CD4-positive, alpha-beta T cell treated with Interferon gamma for 1 hour (primary cell): ENCODE measurements around the gene ANKLE2.
A peak's percentile ranks its signal among the peaks of the same experiment; 100 is the strongest.
"Not testable (repeated sequence)": the region's sequence is repeated elsewhere in the genome, so short reads cannot be mapped to it uniquely, and the experiment has no call there.

ENCODE experiments used
- DNase-seq: peaks from one replicate; pipeline ENCODE4 v3.0.0-alpha.2; 2020

The ANKLE2 gene

GRCh38 chr12:132761032-132761920 is at the start of gene ANKLE2:
Gene ANKLE2 (minus strand): TSS chr12:132761832. CDS start chr12:132761798, 34 bp downstream.
- peak; percentile 45 for DNase-seq

GRCh38 chr12:132809391-132809790 is 47.8 kb upstream of the ANKLE2 start:
- DNase-seq = peak; percentile 25

- DNase-seq = no peak
These were observed 45.9 kb upstream of the ANKLE2 start for GRCh38 chr12:132807295-132808092.

GRCh38 chr12:132806857-132807256 is 45.2 kb upstream of the ANKLE2 start:
- no peak for DNase-seq

- DNase-seq = no peak
These were observed 42.8 kb upstream of the ANKLE2 start for GRCh38 chr12:132804426-132804861.

- DNase-seq = no peak
These were observed 42.3 kb upstream of the ANKLE2 start for GRCh38 chr12:132803888-132804287.

GRCh38 chr12:132803125-132803524 is 41.5 kb upstream of the ANKLE2 start:
- no peak for DNase-seq

- DNase-seq = no peak
These were observed 40.1 kb upstream of the ANKLE2 start for GRCh38 chr12:132801741-132802140.

- no peak for DNase-seq
These were observed 37.2 kb upstream of the ANKLE2 start for GRCh38 chr12:132798836-132799235.

- DNase-seq = no peak
These were observed 36.4 kb upstream of the ANKLE2 start for GRCh38 chr12:132797820-132798570.

- no peak for DNase-seq
These were observed 34.2 kb upstream of the ANKLE2 start for GRCh38 chr12:132795847-132796246.

- DNase-seq = not testable (repeated sequence)
These were observed 30.3 kb upstream of the ANKLE2 start for GRCh38 chr12:132791940-132792339.

- no peak for DNase-seq
These were observed 27.5 kb upstream of the ANKLE2 start for GRCh38 chr12:132789099-132789471.

GRCh38 chr12:132788375-132789098 is 26.9 kb upstream of the ANKLE2 start:
- DNase-seq = no peak

- no peak for DNase-seq
These were observed 26.2 kb upstream of the ANKLE2 start for GRCh38 chr12:132787877-132788276.

- DNase-seq = no peak
These were observed 24.6 kb upstream of the ANKLE2 start for GRCh38 chr12:132786192-132786591.

- DNase-seq = no peak
These were observed 22.9 kb upstream of the ANKLE2 start for GRCh38 chr12:132784580-132784979.

GRCh38 chr12:132783917-132784531 is 22.4 kb upstream of the ANKLE2 start:
- DNase-seq = no peak

GRCh38 chr12:132781938-132782337 is 20.3 kb upstream of the ANKLE2 start:
- DNase-seq = no peak

- no peak for DNase-seq
These were observed 18.2 kb upstream of the ANKLE2 start for GRCh38 chr12:132779781-132780353.

- DNase-seq = no peak
These were observed 16.0 kb upstream of the ANKLE2 start for GRCh38 chr12:132777614-132778013.
